Esophagus (tissue), 2 donors: ENCODE data around the gene IGDCC3. TPM values are rescaled to one million over a fixed set of nuclear protein-coding genes. Genes with fewer than 3 reads are reported as not detected.
A peak's percentile ranks its signal among the peaks of the same experiment; 100 is the strongest.

Source experiments
- H3K27ac ChIP-seq, 2 donors: one replicate each; pipeline ENCODE4 v1.5.1; 2013; ENCODE audit warnings: low read depth in 2 of 2, mild to moderate bottlenecking in 2 of 2, inconsistent platforms in 1 of 2, low read length in 1 of 2, moderate library complexity in 1 of 2
- H3K27me3 ChIP-seq, 2 donors: one replicate each; pipeline ENCODE4 v1.6.1; 2013; ENCODE audit warnings: low read length in 2 of 2, control low read depth in 1 of 2, mild to moderate bottlenecking in 1 of 2; ENCODE audit not compliant: insufficient read depth in 2 of 2, control insufficient read depth in 1 of 2
- H3K36me3 ChIP-seq, 2 donors: one replicate each; pipeline ENCODE4 v1.6.1; 2013; ENCODE audit warnings: low read length in 1 of 2; ENCODE audit not compliant: control insufficient read depth in 2 of 2, insufficient read depth in 2 of 2
- H3K4me1 ChIP-seq, 2 donors: one replicate each; pipeline ENCODE4 v1.6.1; 2013; ENCODE audit warnings: low read length in 1 of 2; ENCODE audit not compliant: control insufficient read depth in 2 of 2, insufficient read depth in 2 of 2
- H3K4me3 ChIP-seq, 2 donors: one replicate each; pipeline ENCODE4 v1.5.1; 2013; ENCODE audit warnings: low read length in 2 of 2, mild to moderate bottlenecking in 2 of 2, low read depth in 1 of 2, moderate library complexity in 1 of 2
- H3K9me3 ChIP-seq, 2 donors: one replicate each; pipeline ENCODE4 v1.6.1; 2013; ENCODE audit warnings: mild to moderate bottlenecking in 2 of 2, low read depth in 1 of 2, low read length in 1 of 2, moderate library complexity in 1 of 2; ENCODE audit not compliant: control insufficient read depth in 2 of 2, insufficient read depth in 1 of 2
- WGBS, 2 donors: extraction: QIAGEN DNeasy Blood & Tissue Kit; methylation state at CpG; one replicate each; pipeline ENCODE4 v1.1.7; 2013; 5-methylcytosine and 5-hydroxymethylcytosine counted together
- polyA plus RNA-seq, 2 donors: library from polyadenylated mRNA; stranded (reverse); fragments of 200-250 nt; gene quantifications; one replicate each; pipeline ENCODE4 v1.2.3, GENCODE V29; 2013
- donor health status: healthy with polysubstance abuse.
- donor health status: Bipolar disorder and iron deficiency.

The IGDCC3 gene
- polyA plus RNA-seq, 2 donors: under 0.01 TPM; not detected in 1

DNA sequence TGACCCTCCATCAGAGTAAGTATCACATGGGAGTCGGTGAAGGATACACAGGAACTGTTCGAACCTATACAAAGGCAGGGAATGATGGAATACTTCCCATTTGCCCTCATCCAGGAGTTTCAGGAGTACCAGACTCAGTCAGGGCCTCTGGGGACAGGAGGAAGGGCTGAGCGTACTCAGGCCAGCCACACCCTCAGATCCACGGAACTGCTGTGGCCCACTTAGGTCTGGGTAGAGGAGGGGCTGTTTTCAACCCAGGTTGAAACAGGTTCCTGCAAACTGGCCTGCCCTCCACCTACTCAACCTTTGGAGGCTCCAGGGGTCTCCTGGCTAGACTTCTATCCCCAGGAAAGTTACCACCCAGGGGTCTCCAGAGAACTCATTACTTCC lies 6.7 kb upstream of the IGDCC3 start:
- H3K4me1 ChIP-seq: peaks cover 0 to 6% of the 10 kb centered on the region in 2 donors
- WGBS, 2 donors: 40 to 53% methylated on average over 4 of the region's 4 CpGs
- H3K27me3 ChIP-seq: no peaks in the 10 kb centered on the region
- no peaks in the 10 kb centered on the region for H3K36me3 ChIP-seq
- H3K4me3 ChIP-seq: no peak overlapping the region
- H3K9me3 ChIP-seq: no peaks in the 10 kb centered on the region
- H3K27ac ChIP-seq: no peak overlapping the region

DNA sequence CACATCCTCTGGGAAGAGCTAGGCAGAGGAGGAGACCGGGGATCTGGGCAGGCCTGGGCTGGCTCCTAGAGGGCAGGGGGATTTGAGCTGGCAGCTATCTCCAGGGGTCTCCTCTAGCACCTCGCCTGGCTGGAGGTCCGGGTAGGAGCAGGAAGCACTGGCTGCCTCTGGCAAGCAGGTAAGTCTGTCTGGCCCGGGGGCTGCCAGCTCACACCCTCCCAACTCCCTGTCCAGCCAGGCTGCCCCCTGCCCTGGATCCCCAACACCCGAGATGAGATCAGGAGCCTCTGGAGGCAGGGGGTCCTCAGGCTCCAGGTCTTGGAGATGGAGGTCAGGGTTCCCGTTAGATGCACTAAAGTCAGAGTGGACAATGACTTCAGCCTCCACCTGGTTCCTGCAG lies 6.2 kb upstream of the IGDCC3 start:
- no peak overlapping the region for H3K27ac ChIP-seq
- H3K4me3 ChIP-seq: no peak overlapping the region
- H3K27me3 ChIP-seq: no peaks in the 10 kb centered on the region
- H3K9me3 ChIP-seq: no peaks in the 10 kb centered on the region
- H3K36me3 ChIP-seq: no peaks in the 10 kb centered on the region
- 86 to 92% methylated on average over 6 of the region's 6 CpGs for WGBS, 2 donors
- peaks cover 0 to 6% of the 10 kb centered on the region in 2 donors for H3K4me1 ChIP-seq

DNA sequence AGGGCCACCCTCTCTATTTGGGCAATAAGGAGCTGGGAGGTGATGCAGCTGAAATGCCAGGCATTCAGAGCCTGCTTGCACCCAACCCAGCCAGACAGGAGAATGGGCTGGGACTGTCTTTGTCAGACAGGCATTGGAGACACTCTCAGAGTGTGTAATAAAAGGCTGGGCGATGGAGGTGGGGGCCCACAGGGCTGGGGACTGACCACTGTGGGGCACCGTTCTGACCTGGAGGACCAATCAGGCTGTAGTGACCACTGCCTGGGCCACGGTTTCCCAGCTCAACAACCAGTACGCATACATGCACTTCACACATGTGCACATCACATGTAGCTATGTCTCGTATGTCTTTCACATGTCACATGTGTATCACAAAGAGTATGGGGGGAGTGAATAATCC lies 5.7 kb upstream of the IGDCC3 start:
- no peak overlapping the region for H3K4me3 ChIP-seq
- peaks cover 0 to 6% of the 10 kb centered on the region in 2 donors for H3K4me1 ChIP-seq
- no peaks in the 10 kb centered on the region for H3K9me3 ChIP-seq
- H3K27ac ChIP-seq: no peak overlapping the region
- peaks cover 0 to under 1% of the 10 kb centered on the region in 2 donors for H3K27me3 ChIP-seq
- H3K36me3 ChIP-seq: no peaks in the 10 kb centered on the region
- 84 to 89% methylated on average over 5 of the region's 5 CpGs for WGBS, 2 donors

DNA sequence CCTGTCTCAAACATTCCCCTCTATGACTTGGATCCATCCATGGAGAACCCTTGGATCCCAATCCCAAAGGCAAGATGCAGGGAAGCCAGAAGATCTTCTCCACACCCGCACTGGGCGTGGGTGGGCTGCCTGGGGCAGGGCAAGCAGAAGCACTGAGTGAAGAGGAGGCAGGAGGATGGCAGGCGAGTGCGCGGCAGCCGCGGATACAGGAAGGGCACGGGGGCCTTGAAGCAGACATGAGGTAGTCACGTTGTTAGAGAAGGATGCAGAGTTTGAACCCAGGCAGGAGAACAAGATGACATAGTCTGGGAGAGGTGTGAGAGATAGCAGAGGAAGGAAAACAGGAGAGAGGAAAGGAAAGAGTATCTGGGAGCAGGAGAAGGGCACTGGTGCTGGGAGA lies 5.1 kb upstream of the IGDCC3 start:
- 81 to 86% methylated on average over 9 of the region's 9 CpGs for WGBS, 2 donors
- Histone ChIP-seq H3K4me3 (no peak overlapping the region), H3K27me3 (peaks cover 0 to 6% of the 10 kb centered on the region in 2 donors), H3K36me3 (no peaks in the 10 kb centered on the region), H3K4me1 (peaks cover 0 to 6% of the 10 kb centered on the region in 2 donors), H3K27ac (no peak overlapping the region), H3K9me3 (no peaks in the 10 kb centered on the region)

DNA sequence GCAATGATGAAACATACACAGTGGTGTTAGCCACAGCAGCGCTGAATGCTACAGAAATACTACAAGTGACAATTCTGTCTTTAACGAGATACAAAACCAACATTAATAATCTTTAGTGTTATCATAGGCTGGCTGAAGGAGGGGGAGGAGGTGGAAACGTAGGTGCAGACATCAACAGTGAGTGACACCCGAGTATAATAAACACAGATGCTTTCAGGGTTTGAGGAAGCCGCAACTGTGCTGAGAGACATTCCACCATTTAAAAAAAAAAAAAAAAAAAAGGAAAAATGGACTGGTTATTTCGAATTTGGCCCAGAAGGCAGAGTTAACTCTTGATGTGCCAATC lies 4.3 kb upstream of the IGDCC3 start:
- Histone ChIP-seq H3K27ac (no peak overlapping the region), H3K36me3 (no peaks in the 10 kb centered on the region), H3K9me3 (no peaks in the 10 kb centered on the region), H3K4me1 (peaks cover 3 to 6% of the 10 kb centered on the region in 2 donors), H3K4me3 (no peak overlapping the region), H3K27me3 (peaks cover 0 to 13% of the 10 kb centered on the region in 2 donors)
- WGBS, 2 donors: 73 to 75% methylated on average over 6 of the region's 6 CpGs

DNA sequence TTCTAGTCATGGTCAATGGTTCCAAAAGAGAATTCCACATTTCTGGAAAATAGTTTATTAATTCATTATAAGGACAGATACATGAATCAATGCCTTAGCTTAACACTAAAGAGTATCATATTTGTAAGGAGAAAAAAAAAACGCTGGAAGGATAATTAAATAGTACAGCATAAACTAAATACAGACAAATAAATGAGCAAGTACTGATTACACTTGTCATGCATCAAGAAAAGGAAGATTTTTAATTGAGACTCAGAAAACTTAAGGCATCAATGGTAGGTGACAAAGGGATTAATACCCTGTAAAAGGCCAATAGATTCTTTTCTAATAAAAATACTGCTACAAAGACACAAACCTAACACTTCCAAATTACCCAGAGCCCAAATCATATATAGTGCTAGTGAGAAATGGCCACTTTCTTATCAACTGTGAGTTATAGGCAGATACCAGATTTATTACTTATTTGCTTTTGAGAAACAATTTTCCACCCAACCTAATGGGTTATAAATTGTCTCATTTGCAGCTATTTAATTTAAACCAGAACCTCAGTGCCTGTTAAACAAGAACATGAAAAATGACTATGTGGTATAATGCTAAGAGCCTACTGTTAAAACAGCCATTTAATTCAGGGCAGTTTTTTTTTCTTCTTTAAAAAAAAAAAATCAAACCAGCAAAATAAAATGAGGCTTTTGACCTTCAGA lies 3.8 kb upstream of the IGDCC3 start:
- 64 to 83% methylated on average over 1 of the region's 1 CpG for WGBS, 2 donors
- Histone ChIP-seq H3K27ac (no peak overlapping the region), H3K27me3 (peaks cover 0 to 18% of the 10 kb centered on the region in 2 donors), H3K4me1 (peaks cover 6 to 7% of the 10 kb centered on the region in 2 donors), H3K4me3 (no peak overlapping the region), H3K36me3 (no peaks in the 10 kb centered on the region), H3K9me3 (no peaks in the 10 kb centered on the region)

DNA sequence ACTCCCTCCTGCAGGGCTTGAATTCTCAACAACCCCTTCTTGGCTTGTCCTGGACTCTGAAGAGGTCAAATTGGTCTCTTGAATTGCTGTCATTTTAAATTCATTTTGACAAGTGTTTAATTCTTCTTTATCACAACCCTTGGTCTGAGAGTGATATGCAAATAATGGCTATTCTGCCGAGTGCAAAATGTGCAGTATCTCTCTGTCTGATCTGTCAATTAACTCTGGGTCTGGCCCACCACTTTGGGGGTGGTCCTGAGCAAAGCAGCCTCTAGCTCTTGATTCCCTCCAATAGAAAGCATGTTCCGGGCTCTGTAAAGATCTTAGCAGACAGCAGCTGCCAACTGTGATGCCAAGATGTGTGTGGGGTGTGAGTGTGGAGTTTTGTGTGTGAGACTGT lies 2.2 kb upstream of the IGDCC3 start:
- no peaks in the 10 kb centered on the region for H3K9me3 ChIP-seq
- H3K4me3 ChIP-seq: no peak overlapping the region
- 69 to 81% methylated on average over 2 of the region's 2 CpGs for WGBS, 2 donors
- peaks cover 0 to 22% of the 10 kb centered on the region in 2 donors for H3K27me3 ChIP-seq
- H3K36me3 ChIP-seq: no peaks in the 10 kb centered on the region
- no peak overlapping the region for H3K27ac ChIP-seq
- peaks cover under 1 to 7% of the 10 kb centered on the region in 2 donors for H3K4me1 ChIP-seq

DNA sequence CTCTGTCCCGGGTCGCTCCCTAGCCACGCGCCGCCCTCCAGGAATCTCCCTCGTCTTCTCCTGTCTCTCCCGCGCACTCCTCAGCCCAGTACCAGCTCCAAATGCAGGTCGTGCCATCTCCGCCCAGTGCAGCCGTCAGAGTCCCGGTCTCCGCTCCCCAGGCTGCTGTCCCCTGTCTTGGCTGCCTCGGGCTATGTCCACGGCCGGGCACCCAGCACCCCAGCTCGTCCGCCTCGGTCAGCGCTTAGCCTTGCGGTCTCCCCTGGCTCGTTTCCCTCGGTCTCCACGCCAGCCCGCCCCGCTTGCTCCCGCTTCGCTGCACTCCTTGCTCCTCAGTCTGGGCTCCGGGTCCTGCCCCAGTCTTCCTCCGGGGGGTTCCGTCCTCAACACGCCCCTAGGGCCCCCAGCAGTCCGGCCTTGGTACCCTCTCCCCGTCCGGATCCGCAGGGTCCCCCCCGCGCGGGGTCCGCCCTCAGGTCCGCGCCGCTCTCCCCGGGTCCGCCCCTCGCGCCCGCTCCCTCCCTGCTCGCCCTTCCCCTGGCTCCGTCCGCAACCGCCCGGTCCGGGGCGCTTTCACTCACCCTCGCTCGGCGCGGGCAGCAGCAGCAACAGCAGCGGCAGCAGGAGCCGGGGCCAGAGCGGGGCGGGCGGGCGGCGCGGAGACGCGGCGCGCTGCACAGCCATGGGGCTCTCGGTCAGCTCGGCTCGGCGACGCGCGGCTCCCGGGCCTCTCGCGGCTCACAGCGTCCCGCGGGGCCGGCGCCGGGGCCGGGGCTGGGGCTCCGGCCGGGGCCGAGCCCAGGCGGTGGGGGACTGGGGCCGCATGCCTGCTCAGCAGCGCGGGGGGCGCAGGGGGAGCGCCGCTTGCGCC lies 462 bp downstream of the IGDCC3 start:
- peak overlapping the region; percentile 28 to 45 for H3K4me3 ChIP-seq
- H3K9me3 ChIP-seq: no peaks in the 10 kb centered on the region
- peaks cover 5 to 22% of the 10 kb centered on the region in 2 donors for H3K27me3 ChIP-seq
- WGBS, 2 donors: 0 to 1% methylated on average over 69 to 99 of the region's 99 CpGs
- no peak overlapping the region for H3K27ac ChIP-seq
- peaks cover 0 to 7% of the 10 kb centered on the region in 2 donors for H3K4me1 ChIP-seq
- H3K36me3 ChIP-seq: no peaks in the 10 kb centered on the region

DNA sequence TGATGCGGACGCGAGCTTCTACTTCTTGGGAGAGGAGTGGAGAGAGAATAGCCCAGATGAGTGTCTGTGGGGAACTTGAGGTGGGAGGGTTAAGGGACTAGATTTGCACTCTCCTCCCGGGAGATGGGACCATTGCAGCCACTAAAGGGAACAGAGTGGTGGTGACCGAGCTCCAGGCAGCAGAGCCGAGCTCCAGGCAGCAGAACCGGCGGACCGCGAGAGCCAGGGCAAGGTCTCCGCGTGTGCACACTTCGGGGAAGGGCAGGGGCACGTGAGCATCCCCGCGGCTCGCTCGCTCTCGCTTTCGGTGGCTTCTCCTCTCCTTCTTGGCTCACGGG lies 1.1 kb downstream of the IGDCC3 start:
- Histone ChIP-seq H3K9me3 (no peaks in the 10 kb centered on the region), H3K36me3 (no peaks in the 10 kb centered on the region), H3K4me3 (peak overlapping the region; percentile 28 to 45), H3K4me1 (peaks cover 0 to 7% of the 10 kb centered on the region in 2 donors), H3K27ac (no peak overlapping the region), H3K27me3 (peaks cover 5 to 22% of the 10 kb centered on the region in 2 donors)
- 1% methylated on average over 21 of the region's 21 CpGs for WGBS, 2 donors
